Embryonic facial prominence (tissue), 1 donor: Measurements from ENCODE around the gene NDUFAF2.
"Not testable (repeated sequence)": the region's sequence is repeated elsewhere in the genome, so short reads cannot be mapped to it uniquely, and the experiment has no call there.

Experiments used
- DNase-seq: peaks from one replicate; pipeline ENCODE4 v3.0.0-alpha.2; 2016; ENCODE audit errors: extremely low spot score

NDUFAF2 gene

GRCh38 chr5:61176631-61177030 is 231.6 kb downstream of the NDUFAF2 start:
- no peak for DNase-seq

GRCh38 chr5:61177070-61177469 is 232.1 kb downstream of the NDUFAF2 start:
- no peak for DNase-seq

- DNase-seq: no peak
These were observed 232.7 kb downstream of the NDUFAF2 start for GRCh38 chr5:61177716-61178115.

- no peak for DNase-seq
These were observed 233.7 kb downstream of the NDUFAF2 start for GRCh38 chr5:61178702-61179101.

- no peak for DNase-seq
These were observed 235.9 kb downstream of the NDUFAF2 start for GRCh38 chr5:61180886-61181285.

GRCh38 chr5:61182449-61182848 is 237.4 kb downstream of the NDUFAF2 start:
- no peak for DNase-seq

- no peak for DNase-seq
These were observed 238.5 kb downstream of the NDUFAF2 start for GRCh38 chr5:61183538-61183937.

- no peak for DNase-seq
These were observed 239.7 kb downstream of the NDUFAF2 start for GRCh38 chr5:61184708-61185107.

GRCh38 chr5:61186634-61187033 is 241.6 kb downstream of the NDUFAF2 start:
- DNase-seq: no peak

GRCh38 chr5:61187352-61187751 is 242.3 kb downstream of the NDUFAF2 start:
- DNase-seq: not testable (repeated sequence)

- DNase-seq: not testable (repeated sequence)
These were observed 242.8 kb downstream of the NDUFAF2 start for GRCh38 chr5:61187826-61188225.

- no peak for DNase-seq
These were observed 253.6 kb downstream of the NDUFAF2 start for GRCh38 chr5:61198606-61199005.

- no peak for DNase-seq
These were observed 255.7 kb downstream of the NDUFAF2 start for GRCh38 chr5:61200582-61201155.

GRCh38 chr5:61202213-61202612 is 257.2 kb downstream of the NDUFAF2 start:
- no peak for DNase-seq
